ENCODE data around the gene ELK3.

DNA sequence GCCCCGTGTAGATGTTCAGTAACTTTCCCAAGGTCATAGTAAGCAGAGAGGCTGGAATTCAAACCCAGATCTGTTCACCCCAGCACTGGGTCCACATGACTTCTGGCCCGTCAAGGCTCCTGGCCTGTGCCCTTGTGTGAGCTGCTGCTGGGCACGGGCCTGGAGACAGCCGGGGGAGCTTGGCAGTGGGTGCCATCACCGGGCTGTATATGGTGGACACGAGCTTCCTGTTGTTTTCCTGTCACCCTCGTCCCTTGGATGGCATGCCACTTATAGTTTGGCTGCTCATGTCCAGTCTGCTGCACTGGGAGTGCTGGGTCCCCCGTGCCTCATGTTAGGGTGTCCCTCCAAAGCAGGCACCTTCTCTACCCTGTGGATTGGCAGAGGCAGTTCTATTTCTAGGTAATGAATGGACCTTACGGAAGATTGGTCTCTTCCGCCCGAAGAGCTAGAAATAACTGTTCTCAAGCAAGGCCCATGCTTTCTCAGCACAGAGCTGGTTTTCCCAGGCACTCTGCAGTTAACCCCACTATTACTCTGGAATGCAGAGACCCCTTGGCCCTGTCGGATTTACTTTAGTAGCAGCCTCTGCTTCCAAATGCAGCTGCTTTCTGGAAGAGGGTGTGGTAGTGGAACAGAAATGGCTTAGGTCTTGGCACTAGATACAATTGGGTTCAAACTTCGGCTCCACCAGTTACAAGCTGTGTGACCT, 44.3 kb downstream of the ELK3 start:
- TF ChIP-seq CTCF (conservative IDR thresholded peaks at IDR 0.05; ENCODE audit: low read depth in 2 of 2): no peak
- no peak for TF ChIP-seq POLR2AphosphoS5 (IDR thresholded peaks at IDR 0.05; ENCODE audit: low read depth)
- TF ChIP-seq JUNB (IDR thresholded peaks at IDR 0.05; ENCODE audit: unreplicated experiment): no peak
- no peak for TF ChIP-seq EZH2phosphoT487 (IDR thresholded peaks at IDR 0.05; ENCODE audit: unreplicated experiment)
- no peak for TF ChIP-seq ZNF331 (CRISPR knock-in tag; IDR thresholded peaks at IDR 0.05; ENCODE audit: low read depth)
- TF ChIP-seq EZH2 (IDR thresholded peaks at IDR 0.05; ENCODE audit: low read depth, unreplicated experiment): no peak
- TF ChIP-seq CREB1 (CRISPR knock-in tag; IDR thresholded peaks at IDR 0.05; ENCODE audit: low read depth): no peak
- no peak for TF ChIP-seq NANOG (IDR thresholded peaks at IDR 0.05; ENCODE audit: borderline replicate concordance)
- TF ChIP-seq STAT1 (IDR thresholded peaks at IDR 0.05; ENCODE audit: unreplicated experiment): no peak
- TF ChIP-seq, protein P1, sequence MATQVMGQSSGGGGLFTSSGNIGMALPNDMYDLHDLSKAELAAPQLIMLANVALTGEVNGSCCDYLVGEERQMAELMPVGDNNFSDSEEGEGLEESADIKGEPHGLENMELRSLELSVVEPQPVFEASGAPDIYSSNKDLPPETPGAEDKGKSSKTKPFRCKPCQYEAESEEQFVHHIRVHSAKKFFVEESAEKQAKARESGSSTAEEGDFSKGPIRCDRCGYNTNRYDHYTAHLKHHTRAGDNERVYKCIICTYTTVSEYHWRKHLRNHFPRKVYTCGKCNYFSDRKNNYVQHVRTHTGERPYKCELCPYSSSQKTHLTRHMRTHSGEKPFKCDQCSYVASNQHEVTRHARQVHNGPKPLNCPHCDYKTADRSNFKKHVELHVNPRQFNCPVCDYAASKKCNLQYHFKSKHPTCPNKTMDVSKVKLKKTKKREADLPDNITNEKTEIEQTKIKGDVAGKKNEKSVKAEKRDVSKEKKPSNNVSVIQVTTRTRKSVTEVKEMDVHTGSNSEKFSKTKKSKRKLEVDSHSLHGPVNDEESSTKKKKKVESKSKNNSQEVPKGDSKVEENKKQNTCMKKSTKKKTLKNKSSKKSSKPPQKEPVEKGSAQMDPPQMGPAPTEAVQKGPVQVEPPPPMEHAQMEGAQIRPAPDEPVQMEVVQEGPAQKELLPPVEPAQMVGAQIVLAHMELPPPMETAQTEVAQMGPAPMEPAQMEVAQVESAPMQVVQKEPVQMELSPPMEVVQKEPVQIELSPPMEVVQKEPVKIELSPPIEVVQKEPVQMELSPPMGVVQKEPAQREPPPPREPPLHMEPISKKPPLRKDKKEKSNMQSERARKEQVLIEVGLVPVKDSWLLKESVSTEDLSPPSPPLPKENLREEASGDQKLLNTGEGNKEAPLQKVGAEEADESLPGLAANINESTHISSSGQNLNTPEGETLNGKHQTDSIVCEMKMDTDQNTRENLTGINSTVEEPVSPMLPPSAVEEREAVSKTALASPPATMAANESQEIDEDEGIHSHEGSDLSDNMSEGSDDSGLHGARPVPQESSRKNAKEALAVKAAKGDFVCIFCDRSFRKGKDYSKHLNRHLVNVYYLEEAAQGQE (IDR thresholded peaks at IDR 0.05; ENCODE audit: unreplicated experiment): no peak
- TF ChIP-seq, protein P2, sequence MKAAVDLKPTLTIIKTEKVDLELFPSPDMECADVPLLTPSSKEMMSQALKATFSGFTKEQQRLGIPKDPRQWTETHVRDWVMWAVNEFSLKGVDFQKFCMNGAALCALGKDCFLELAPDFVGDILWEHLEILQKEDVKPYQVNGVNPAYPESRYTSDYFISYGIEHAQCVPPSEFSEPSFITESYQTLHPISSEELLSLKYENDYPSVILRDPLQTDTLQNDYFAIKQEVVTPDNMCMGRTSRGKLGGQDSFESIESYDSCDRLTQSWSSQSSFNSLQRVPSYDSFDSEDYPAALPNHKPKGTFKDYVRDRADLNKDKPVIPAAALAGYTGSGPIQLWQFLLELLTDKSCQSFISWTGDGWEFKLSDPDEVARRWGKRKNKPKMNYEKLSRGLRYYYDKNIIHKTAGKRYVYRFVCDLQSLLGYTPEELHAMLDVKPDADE (IDR thresholded peaks at IDR 0.05): no peak
- no peak for TF ChIP-seq ZNF114 (CRISPR knock-in tag; IDR thresholded peaks at IDR 0.05)

Data from GM23338 (cell line).